IPS DF 4.7 (cell line): Measurements from ENCODE around the gene AHCYL2.
"Not testable (repeated sequence)": the region's sequence is repeated elsewhere in the genome, so short reads cannot be mapped to it uniquely, and the experiment has no call there.

Source experiments
- DNase-seq: peaks from one replicate; pipeline ENCODE4 v3.0.0-alpha.2; 2013; ENCODE audit warnings: low spot score; ENCODE audit errors: extremely low read depth

Gene AHCYL2

DNA sequence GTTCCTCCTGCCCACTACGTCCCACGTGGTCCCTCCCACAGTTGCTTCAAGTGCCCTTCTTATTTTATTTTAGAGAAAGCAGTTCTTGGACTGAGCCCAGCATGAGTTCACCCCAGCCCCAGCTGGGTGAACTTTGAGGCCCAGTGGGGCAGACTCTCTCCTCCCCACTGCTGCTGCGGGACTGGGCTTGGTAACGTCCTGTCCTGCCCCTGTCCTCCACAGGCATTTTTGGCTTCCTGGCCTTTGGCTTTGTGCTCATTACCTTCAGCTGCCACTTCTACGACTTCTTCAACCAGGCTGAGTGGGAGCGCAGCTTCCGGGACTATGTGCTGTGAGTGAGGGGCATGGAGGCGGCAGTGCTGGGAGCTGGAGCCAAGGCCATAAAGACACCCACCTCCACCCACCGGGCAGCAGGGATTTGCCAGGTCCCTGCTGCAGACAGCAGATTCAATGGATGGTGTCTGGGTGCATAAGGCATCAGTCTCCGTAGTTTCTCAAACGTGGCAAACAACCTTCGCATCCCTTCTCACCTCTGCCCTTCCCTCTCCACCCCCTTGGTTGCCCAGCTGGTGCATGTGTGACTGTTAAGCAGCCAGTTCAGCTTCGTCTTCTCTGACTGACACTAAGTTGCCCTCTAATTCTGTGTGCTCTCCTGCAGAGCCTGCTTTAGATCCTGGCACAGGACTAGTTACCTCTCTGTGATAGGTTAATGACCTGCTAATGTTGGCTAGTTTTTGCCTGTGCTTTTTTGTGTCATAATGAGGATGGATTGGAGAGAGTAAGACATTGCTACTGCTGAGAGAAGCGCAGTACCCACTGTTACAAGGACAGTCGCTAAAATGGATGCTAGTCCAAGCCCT is 15.5 kb upstream of the AHCYL2 start:
- no peak for DNase-seq

DNA sequence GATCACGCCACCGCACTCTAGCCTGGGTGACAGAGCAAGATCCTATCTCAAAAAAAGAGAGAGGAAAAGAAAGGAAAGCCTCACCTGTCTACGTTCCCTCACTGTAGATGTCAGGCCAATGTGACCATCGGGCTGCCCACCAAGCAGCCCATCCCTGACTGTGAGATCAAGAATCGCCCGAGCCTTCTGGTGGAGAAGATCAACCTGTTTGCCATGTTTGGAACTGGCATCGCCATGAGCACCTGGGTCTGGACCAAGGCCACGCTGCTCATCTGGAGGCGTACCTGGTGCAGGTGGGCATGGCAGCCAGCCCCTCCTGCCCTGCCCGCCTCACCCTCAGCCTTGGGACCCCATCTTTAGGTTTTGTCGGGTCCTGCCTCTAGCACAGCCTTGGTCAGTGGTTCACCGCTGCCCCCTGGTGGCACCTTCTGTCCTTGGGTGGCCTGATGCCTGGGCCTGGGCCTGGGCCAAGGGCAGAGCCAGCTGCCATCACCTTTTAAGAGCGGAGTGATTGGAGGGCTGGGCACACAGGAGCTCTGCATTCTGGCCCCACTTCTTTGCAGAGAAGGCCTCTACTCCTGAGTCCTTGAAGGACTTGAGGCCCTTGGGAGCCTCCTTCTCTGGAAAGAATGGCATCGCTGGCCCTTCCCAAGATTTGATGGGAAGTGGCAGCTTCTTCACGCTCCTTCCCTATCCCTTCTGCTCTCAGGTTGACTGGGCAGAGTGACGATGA is 14.4 kb upstream of the AHCYL2 start:
- DNase-seq, result no peak

- DNase-seq, result no peak
These were observed 13.9 kb upstream of the AHCYL2 start for GRCh38 chr7:129210989-129211312.

- no peak for DNase-seq
These were observed 12.7 kb upstream of the AHCYL2 start for GRCh38 chr7:129212126-129212525.

DNA sequence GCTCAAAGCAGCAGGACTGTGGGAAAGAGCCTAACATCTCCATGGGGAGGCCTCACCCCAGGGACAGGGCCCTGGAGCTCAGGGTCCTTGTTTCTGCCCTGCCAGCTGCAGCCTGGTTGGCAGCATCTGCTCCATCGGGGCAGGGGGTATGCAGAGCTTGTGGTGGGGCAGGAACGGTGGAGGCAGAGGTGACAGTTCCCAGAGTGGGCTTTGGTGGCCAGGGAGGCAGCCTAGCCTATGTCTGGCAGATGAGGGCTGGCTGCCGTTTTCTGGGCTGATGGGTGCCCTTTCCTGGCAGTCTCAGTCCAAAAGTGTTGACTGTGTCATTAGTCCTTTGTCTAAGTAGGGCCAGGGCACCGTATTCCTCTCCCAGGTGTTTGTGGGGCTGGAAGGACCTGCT is 12.2 kb upstream of the AHCYL2 start:
- DNase-seq, result no peak

DNA sequence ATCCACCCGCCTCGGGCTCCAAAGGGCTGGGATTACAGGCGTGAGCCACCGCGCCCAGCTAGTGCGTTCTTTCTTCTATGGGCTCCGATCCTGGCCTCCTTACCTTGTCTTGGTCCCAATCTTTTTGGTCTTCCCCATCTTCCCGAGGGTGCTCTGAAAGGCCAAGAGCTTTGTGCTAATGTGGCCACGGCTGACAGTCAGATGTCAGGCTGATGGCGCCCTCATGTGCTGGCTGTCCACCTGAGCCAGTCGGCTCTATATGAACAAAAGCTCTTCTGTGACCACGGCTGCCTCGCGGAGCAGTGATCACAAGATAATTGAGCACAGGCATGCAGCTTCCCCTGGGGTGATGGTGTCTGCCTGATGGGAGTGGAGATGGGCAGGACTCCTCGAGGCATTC is 11.0 kb upstream of the AHCYL2 start:
- DNase-seq, result no peak

- DNase-seq, result not testable (repeated sequence)
These were observed 9.1 kb upstream of the AHCYL2 start for GRCh38 chr7:129215691-129216090.

DNA sequence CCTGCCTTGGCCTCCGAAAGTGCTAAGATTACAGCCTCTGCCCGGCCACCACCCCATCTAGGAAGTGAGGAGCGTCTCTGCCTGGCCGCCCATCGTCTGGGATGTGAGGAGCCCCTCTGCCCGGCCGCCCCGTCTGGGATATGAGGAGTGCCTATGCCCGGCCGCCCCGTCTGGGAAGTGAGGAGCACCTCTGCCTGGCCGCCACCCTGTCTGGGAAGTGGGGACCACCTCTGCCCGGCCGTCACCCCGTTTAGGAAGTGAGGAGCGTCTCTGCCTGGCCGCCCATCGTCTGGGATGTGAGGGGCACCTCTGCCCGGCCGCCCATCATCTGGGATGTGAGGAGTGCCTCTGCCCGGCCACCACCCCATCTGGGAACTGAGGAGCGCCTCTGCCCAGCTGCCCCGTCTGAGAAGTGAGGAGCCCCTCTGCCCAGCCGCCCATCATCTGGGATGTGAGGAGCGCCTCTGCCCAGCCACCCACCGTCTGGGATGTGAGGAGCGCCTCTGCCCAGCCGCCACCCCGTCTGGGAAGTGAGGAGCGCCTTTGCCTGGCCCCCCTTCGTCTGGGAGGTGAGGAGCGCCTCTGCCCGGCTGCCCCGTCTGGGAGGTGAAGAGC is 8.6 kb upstream of the AHCYL2 start:
- DNase-seq, result not testable (repeated sequence)

DNA sequence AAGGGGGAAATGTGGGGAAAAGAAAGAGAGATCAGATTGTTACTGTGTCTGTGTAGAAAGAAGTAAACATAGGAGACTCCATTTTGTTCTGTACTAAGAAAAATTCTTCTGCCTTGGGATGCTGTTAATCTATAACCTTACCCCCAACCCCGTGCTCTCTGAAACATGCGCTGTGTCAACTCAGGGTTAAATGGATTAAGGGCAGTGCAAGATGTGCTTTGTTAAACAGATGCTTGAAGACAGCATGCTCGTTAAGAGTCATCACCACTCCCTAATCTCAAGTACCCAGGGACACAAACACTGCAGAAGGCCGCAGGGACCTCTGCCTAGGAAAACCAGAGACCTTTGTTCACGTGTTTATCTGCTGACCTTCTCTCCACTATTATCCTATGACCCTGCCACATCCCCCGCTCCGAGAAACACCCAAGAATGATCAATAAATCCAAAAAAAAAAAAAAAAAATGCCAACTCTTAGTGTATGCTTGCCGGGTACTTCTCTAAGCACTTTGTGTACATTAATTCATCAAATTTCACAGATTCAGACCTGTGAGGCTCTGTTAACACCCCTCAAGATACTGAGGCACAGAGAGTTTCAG is 7.9 kb upstream of the AHCYL2 start:
- not testable (repeated sequence) for DNase-seq

DNA sequence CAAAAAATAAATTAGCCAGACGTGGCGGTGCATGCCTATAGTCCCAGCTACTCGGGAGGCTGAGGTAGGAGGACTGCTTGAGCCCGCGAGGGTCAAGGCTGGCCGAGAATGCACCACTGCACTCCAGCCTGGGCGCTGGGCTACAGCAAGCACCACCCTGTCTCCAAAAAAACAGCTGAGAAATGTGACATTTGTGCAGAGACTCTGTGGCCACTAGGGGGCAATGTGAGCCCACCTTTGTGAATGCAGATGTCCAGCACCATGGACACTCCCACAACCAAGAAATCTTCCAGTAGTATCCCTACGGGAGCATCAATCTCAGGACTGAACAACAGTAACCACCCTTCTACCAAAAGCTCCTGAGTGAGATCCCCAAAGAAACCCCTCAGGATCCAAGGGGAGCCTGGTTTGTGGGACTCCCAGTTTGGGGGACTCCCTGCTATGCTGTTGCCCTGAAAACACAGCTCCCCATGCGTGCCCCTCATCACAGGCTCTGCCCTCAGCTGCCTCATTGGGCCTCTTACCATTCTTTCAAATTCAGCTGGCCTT is 6.2 kb upstream of the AHCYL2 start:
- DNase-seq, result peak; percentile 71

- DNase-seq, result not testable (repeated sequence)
These were observed 5.7 kb upstream of the AHCYL2 start for GRCh38 chr7:129219166-129219565.

DNA sequence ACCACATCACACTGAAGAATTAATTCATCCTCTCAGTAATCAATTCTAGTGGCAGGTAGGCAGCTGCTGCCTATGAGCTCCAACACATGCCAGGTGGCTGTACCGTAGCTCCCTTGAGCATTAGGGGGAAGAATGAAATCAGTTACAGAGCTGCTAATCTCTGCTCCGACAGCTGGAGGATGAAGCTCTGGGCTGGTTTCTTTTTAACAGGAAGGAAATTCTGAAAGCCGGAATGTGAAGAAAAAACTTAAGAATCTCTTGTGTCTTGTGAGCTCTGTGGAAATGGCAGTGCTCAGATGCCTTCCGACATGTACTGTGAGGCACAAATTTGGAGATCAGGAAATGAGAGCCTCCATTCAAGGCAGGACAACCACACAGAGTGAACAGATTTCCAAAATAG is 2.8 kb upstream of the AHCYL2 start:
- DNase-seq, result no peak

GRCh38 chr7:129225206-129225930 is 538 bp downstream of the AHCYL2 start:
- DNase-seq, result no peak

- no peak for DNase-seq
These were observed 1.2 kb downstream of the AHCYL2 start for GRCh38 chr7:129225931-129226572.

- DNase-seq, result no peak
These were observed 3.1 kb downstream of the AHCYL2 start for GRCh38 chr7:129227646-129228578.

DNA sequence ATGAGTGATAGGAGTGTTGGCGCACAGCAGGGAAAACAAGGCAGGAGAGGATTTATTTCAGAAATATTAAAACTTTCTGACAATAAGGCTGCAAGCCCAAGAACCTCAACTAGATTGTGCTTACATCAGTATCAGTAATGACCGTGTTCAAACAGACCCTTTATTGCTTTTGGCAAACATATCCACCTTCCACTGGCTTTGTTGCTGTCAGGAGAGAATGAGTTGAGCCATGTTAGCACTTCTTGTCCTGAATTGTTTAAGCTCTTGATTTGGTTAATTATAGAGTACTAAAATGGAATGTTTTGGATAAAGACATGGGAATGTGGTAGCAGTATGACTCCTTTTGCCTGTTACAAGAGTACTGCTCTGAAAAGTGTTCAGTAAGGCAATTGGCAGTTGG is 3.8 kb downstream of the AHCYL2 start:
- no peak for DNase-seq

- DNase-seq, result no peak
These were observed 6.8 kb downstream of the AHCYL2 start for GRCh38 chr7:129231666-129232065.

GRCh38 chr7:129238546-129238945 is 13.7 kb downstream of the AHCYL2 start:
- DNase-seq, result no peak

GRCh38 chr7:129240119-129240820 is 15.4 kb downstream of the AHCYL2 start:
- DNase-seq, result no peak
